Activated CD4-positive, alpha-beta memory T cell treated with anti-CD3 and anti-CD28 coated beads for 36 hours (primary cell): ENCODE measurements around the gene ACTMAP. TPM values are rescaled to one million over a fixed set of nuclear protein-coding genes. Genes with fewer than 3 reads are reported as not detected.

Experiments
- CTCF ChIA-PET: fragments of 350-600 bp; sonication (Branson Sonifier 250); formaldehyde crosslinking; loops from one replicate; lab custom pipeline; 2021; ENCODE audit warnings: antibody characterized with exemption, inconsistent platforms; lab: Charles Lee
- POLR2A ChIA-PET: fragments of 350-600 bp; sonication (Branson Sonifier 250); formaldehyde crosslinking; loops from one replicate; lab custom pipeline; 2021; ENCODE audit warnings: antibody characterized with exemption; lab: Charles Lee
- DNase-seq: peaks from one replicate; pipeline ENCODE4 v3.0.0-alpha.2; 2020
- H3K27ac Mint-ChIP-seq: one replicate; pipeline ENCODE4 v1.8.0; 2021; ENCODE audit warnings: mixed read lengths
- H3K27me3 Mint-ChIP-seq: one replicate; pipeline ENCODE4 v1.8.0; 2021; ENCODE audit warnings: mixed read lengths
- H3K36me3 Mint-ChIP-seq: one replicate; pipeline ENCODE4 v1.8.0; 2021; ENCODE audit warnings: mixed read lengths
- H3K4me1 Mint-ChIP-seq: one replicate; pipeline ENCODE4 v1.8.0; 2021; ENCODE audit warnings: low read depth, mixed read lengths
- H3K4me3 Mint-ChIP-seq: one replicate; pipeline ENCODE4 v1.8.0; 2021; ENCODE audit warnings: mild to moderate bottlenecking, mixed read lengths
- H3K9me3 Mint-ChIP-seq: one replicate; pipeline ENCODE4 v1.8.0; 2021; ENCODE audit warnings: mixed read lengths
- intact Hi-C: fragments of 100-400 bp; cut with micrococcal nuclease; formaldehyde crosslinking; loops from one replicate; pipeline ENCODE4 v1.15.1; 2023
- total RNA-seq, 2 experiments: library from RNA; stranded (reverse); gene quantifications; one replicate each; pipeline ENCODE4 v1.2.3, GENCODE V29; 2021

The ACTMAP gene, protein sequence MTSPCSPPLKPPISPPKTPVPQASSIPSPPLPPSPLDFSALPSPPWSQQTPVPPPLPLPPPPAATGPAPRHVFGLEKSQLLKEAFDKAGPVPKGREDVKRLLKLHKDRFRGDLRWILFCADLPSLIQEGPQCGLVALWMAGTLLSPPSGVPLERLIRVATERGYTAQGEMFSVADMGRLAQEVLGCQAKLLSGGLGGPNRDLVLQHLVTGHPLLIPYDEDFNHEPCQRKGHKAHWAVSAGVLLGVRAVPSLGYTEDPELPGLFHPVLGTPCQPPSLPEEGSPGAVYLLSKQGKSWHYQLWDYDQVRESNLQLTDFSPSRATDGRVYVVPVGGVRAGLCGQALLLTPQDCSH
- 10 to 100 TPM; 14.1 to 15.8 TPM for total RNA-seq

DNA sequence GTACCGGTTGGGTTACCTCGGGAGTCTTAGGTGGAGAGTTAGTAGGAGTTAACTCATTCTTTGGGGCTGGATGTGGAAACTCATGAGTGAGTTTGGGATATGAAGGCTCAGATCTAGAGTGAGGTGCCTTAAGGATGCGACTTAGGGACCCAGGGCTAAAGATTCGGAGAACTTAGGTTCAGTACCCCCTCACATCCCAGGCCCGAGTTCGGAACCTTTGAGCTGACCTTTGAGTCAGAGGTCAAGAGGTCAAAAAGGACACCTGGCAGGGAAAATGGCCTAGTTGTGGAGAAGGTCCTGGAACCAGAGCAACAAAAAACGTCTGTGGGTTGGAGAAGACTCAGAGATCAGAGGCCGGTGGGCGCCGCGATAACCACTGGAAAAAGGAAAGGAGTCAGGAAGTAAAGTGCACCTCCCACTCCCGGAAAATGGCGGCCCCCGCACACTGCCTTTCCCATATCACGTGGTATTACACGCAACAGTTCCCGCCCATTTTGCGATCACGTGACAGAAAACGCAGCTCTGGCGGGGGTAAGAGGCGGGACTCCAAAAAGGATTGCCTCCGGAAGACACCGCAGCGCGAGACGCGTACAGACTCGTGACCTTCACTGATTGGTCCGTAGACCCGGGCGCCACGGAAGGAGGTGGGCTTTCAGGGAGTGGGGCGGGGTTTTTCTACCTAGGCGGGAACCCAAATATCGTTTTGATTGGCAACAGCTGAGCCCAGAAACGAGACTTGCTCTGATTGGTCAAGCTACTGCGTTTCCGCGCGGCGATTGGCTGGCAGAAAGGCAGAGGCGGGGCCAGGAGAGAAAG is at the start of gene ACTMAP:
Gene ACTMAP (minus strand): TSS at position 420 of the 816 bp plus-strand sequence. CDS start 674 bp downstream, outside the sequence.
- CTCF ChIA-PET = interaction anchor here (0.7 to 2.7 kb wide), 7 partner anchors 28 to 116 kb away, joined by 3 to 13 read pairs (median 5); partner anchors contain the start of gene RAB4B
- POLR2A ChIA-PET = interaction anchor here (0.8 to 4.5 kb wide), 8 partner anchors 21 to 613 kb away, joined by 4 to 54 read pairs (median 6); partner anchors contain the start of genes B9D2, COQ8B, EGLN2 and ITPKC
- Mint-ChIP-seq H3K4me1 (peaks cover 32% of the 10 kb centered on the region), H3K4me3 (peak within 1 kb of the TSS; percentile 94), H3K27me3 (no peaks in the 10 kb centered on the region), H3K36me3 (peaks cover 31% of the 10 kb centered on the region), H3K27ac (peak within 1 kb of the TSS; percentile 97), H3K9me3 (no peaks in the 10 kb centered on the region)
- DNase-seq = peak; percentile 100
- intact Hi-C loops = loop anchor here (1.0 to 10.0 kb wide), 8 partner anchors 28 to 795 kb away; partner anchors contain the start of genes BLVRB, COQ8B, NUMBL and RAB4B

DNA sequence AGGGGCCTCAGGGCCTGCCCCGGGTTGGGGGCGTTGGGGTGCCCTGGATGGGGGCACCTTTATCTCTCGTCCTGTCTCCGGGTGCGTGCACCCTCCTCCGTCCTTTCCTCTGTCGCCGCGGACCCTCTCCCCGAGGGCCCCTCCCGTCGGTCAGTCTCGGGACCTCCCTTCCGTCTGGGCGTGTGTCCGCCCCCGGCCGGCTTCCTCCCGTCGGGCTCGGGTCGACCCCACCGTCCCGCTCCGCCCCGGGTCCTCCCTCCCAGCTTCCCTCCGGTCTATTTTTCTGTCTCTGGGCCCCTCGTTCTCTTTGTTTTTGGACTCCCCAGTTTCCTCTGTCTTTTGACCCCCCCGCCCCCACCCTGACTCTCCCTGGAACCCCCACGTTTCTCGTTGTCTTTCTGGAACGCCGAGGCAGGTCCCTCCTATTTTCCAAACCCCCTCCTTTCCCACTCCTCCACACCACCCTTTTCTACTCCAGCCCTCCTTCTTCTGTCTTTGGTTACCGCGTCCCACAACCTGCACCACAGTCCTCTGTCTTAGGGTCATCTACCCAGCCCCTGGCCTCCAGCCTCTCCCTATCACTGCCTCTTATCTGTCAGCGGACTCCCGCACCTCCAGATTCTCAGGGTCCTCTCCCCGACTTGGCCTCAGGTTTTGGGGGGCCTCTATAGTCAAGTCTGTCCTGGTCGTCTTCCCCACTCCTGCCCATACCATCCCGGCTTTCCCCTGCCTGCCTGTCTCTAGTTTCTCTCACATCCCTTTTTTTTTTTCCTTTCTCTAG is 49.5 kb upstream of the ACTMAP start:
- Mint-ChIP-seq H3K27ac (peak overlapping the region; percentile 89), H3K27me3 (no peaks in the 10 kb centered on the region), H3K9me3 (no peaks in the 10 kb centered on the region), H3K36me3 (peaks cover 27% of the 10 kb centered on the region), H3K4me1 (peaks cover 62% of the 10 kb centered on the region), H3K4me3 (peak overlapping the region; percentile 92)
- intact Hi-C loops = loop anchor here (5.0 kb wide), 2 partner anchors 187 to 463 kb away; partner anchors contain the start of gene HNRNPUL1
- peak; percentile 55 for DNase-seq
- ChIA-PET POLR2A (interaction anchor here (0.6 to 3.4 kb wide), 3 partner anchors 22 to 466 kb away, joined by 3 to 23 read pairs (median 3); partner anchors contain the start of gene RAB4B), CTCF (no interaction called here)

DNA sequence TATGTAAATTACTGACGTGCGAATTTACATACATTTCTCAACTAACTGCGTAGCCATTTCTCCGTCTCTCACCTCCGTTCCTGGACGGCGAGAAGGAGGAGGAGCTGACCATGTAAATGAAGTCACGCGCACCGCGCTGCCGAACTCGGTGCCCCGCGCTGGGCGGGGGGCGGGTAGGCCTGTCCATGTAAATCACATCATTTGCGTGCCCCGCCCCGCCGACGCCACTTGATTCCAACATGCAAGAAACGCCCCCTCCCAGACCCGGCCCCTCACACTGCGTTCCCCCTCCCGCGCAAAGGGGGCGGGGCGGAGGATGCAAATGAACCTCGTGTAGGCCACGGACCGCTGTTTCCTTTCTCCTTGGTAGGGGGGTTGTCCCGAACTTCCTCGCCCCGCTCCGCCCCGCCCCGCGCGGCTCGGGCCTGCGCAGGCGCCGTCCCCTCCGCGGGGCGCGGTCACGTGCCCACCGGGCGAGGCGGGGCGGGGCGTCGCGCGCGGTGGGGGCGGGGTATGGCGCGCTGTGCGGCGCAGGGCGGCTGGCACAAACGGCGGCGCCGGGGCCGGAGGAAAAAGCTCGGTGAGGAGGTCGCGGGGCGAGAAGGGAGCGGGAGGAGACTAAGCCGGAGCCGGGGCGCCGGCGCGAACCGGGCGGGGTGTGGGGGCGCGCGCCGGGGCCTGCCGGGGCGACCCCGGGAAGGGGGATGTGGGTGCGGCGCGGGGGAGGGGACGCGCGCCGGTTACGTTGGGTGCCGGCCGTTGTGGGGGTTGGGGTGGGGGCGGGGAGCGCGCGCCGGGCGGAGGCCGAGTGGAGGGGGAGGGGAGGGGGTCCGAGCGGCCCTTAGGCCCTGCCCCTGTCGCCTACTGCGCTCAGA is 48.6 kb upstream of the ACTMAP start, which contains the start of gene EGLN2:
Gene EGLN2 (plus strand): TSS at position 509 of the 875 bp plus-strand sequence. CDS start 1,382 bp downstream, outside the sequence.
- CTCF ChIA-PET = interaction anchor here (1.4 to 1.8 kb wide), 5 partner anchors 8 to 46 kb away, joined by 3 to 32 read pairs (median 7); partner anchors contain the start of gene RAB4B
- H3K27ac Mint-ChIP-seq = peak within 1 kb of the TSS; percentile 93
- H3K4me1 Mint-ChIP-seq = peaks cover 54% of the 10 kb centered on the region

DNA sequence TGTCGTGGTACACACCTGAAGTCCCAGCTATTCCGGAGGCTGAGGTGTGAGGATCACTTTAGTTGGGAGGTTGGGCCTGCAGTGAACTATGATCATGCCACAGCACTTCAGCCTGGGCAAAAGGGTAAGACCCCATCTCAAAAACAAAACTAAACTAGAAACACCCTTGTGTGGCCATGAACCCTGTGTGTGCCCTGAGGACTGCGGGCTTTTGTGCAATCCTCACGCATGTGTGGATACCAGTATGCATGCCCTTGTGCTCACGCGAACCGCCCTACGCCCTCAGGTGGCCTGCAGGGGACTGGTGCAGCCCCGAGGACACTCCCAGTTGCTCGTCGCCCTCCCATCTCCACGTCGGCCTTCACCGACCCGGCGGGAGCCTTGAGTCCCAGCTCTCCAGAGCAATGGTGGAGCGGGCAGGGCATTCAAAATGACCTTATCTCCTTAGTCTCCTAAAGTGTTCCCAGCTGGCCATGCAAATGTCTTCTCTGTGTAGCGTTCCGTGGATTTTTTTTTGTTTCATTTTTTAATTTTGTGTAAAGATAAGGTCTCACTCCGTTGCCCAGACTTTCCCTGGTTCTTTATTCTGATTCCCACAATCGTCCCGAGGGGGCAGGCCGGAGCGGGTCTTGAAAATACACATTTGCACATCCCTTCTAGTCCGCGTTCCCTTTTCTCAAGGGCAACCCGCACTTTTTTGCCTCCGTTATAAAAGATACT is 47.8 kb upstream of the ACTMAP start:
- H3K27me3 Mint-ChIP-seq = no peaks in the 10 kb centered on the region
- H3K4me3 Mint-ChIP-seq = peak overlapping the region; percentile 91
- ChIA-PET POLR2A (interaction anchor here (0.7 to 3.4 kb wide), 4 partner anchors 20 to 48 kb away, joined by 3 to 23 read pairs (median 7); partner anchors contain the start of genes ACTMAP and RAB4B), CTCF (interaction anchor here (1.4 to 1.8 kb wide), 5 partner anchors 9 to 45 kb away, joined by 3 to 32 read pairs (median 7); partner anchors contain the start of gene RAB4B)
- peaks cover 46% of the 10 kb centered on the region for H3K4me1 Mint-ChIP-seq
- peak overlapping the region; percentile 93 for H3K27ac Mint-ChIP-seq
- no peaks in the 10 kb centered on the region for H3K9me3 Mint-ChIP-seq
- peak; percentile 81 for DNase-seq
- H3K36me3 Mint-ChIP-seq = peaks cover 22% of the 10 kb centered on the region
- intact Hi-C loops = loop anchor here (1.0 kb wide), 3 partner anchors 20 to 82 kb away; partner anchors contain the start of genes COQ8B, RAB4B and SNRPA

More for the DNA sequence above, 48.6 kb upstream of the ACTMAP start, which contains the start of gene EGLN2:
- POLR2A ChIA-PET = interaction anchor here (0.6 to 3.4 kb wide), 4 partner anchors 21 to 467 kb away, joined by 3 to 23 read pairs (median 7); partner anchors contain the start of genes ACTMAP and RAB4B
- H3K27me3 Mint-ChIP-seq = no peaks in the 10 kb centered on the region
- H3K36me3 Mint-ChIP-seq = peaks cover 24% of the 10 kb centered on the region
- intact Hi-C loops = loop anchor here (1.0 kb wide), 3 partner anchors 21 to 83 kb away; partner anchors contain the start of genes COQ8B, RAB4B and SNRPA
- no peaks in the 10 kb centered on the region for H3K9me3 Mint-ChIP-seq
- H3K4me3 Mint-ChIP-seq = peak within 1 kb of the TSS; percentile 92
- DNase-seq = peak; percentile 100

DNA sequence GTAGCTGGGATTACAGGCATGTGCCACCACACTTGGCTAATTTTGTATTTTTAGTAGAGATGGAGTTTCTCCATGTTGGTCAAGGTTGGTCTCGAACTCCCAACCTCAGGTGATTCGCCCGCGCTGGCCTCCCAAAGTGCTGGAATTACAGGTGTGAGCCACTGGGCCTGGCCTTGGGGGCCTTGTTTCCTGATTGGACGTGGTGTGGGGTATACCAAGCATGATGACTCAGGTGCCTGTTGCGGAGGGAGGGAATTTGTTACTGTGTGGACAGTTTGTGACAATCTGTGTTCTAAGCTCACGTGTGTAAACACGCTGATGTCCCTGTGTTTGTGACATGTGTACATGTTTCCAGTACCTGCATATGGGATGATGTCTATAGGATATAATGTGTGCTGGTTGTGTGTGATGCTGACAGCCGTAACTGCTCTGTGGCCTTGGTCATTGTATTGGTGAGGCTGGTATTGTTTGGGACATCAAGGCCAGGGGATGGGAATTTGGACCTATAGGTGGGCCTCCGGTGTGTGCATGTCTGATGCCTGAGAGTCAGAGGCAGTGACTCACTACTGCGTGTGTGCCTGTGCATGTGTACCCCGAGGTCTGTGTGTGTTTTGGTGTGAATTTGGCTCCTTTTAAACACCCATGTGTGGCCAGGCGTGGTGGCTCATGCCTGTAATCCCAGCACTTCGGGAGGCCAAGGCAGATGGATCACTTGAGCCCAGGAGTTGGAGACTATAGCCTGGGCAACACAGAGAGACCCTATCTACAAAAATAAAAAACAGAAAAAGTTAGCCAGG is 47.1 kb upstream of the ACTMAP start:
- intact Hi-C loops = no loop called here

DNA sequence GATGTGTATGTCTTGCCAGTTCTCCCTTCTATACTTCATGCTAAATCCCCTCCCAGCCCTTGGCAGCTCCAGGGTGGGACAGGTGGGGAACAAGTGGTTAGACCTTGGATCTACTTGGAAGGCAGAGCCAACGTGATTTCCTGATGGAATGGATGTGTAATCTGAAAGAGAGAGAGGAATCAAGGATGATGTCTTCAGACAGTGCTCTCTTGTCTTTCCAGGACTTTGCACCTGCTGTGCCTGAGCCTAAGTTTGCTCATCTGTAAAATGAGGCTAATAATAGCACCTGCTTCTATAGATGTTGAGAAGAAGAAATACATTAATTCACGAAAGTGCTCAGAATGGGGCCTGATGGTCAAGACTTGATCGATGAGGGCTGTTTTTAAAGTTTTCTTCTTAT is 41.7 kb upstream of the ACTMAP start:
- H3K27me3 Mint-ChIP-seq = no peaks in the 10 kb centered on the region
- peak overlapping the region; percentile 59 for H3K27ac Mint-ChIP-seq

More for the DNA sequence above, 47.1 kb upstream of the ACTMAP start:
- no peak for DNase-seq
- Mint-ChIP-seq H3K36me3 (peaks cover 22% of the 10 kb centered on the region), H3K4me1 (peaks cover 46% of the 10 kb centered on the region), H3K27ac (peak overlapping the region; percentile 93), H3K27me3 (no peaks in the 10 kb centered on the region), H3K9me3 (no peaks in the 10 kb centered on the region), H3K4me3 (peak overlapping the region; percentile 91)
- ChIA-PET POLR2A (interaction anchor here (1.4 to 3.4 kb wide), 3 partner anchors 19 to 47 kb away, joined by 3 to 23 read pairs (median 8); partner anchors contain the start of genes ACTMAP and RAB4B), CTCF (interaction anchor here (1.4 to 1.8 kb wide), 5 partner anchors 10 to 44 kb away, joined by 3 to 32 read pairs (median 7); partner anchors contain the start of gene RAB4B)

DNA sequence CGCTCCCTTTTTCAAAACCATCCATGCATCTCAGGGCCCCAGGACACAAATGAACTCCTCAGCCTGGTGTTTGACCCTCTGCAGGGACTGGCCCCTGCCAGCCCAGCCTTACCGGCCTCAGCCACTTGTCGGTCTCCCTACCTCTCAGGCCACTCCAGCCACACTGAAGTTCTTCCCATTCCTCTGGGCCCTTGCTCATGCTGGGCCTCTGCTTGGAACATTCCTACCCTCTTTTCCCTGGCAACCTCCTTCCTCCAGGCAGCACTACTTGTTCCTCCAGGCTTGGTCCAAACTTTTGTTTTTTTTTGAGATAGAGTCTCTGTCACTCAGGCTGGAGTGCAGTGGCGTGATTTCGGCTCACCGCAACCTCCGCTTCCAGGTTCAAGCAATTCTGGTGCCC is 41.1 kb upstream of the ACTMAP start:
- DNase-seq = no peak
- intact Hi-C loops = no loop called here
- Mint-ChIP-seq H3K27me3 (no peaks in the 10 kb centered on the region), H3K9me3 (no peaks in the 10 kb centered on the region), H3K4me3 (no peak overlapping the region), H3K27ac (no peak overlapping the region), H3K4me1 (peaks cover 19% of the 10 kb centered on the region), H3K36me3 (peaks cover 13% of the 10 kb centered on the region)
- ChIA-PET CTCF (interaction anchor here (0.7 kb wide), 1 partner anchor 12 kb away, joined by 3 read pairs; no protein-coding TSS in a partner anchor), POLR2A (no interaction called here)

More for the DNA sequence above, 41.7 kb upstream of the ACTMAP start:
- peaks cover 13% of the 10 kb centered on the region for H3K36me3 Mint-ChIP-seq
- H3K9me3 Mint-ChIP-seq = no peaks in the 10 kb centered on the region
- H3K4me3 Mint-ChIP-seq = no peak overlapping the region
- intact Hi-C loops = no loop called here
- no peak for DNase-seq
- POLR2A ChIA-PET = interaction anchor here (0.7 kb wide), 1 partner anchor 473 kb away, joined by 3 read pairs; no protein-coding TSS in a partner anchor
- peaks cover 19% of the 10 kb centered on the region for H3K4me1 Mint-ChIP-seq
- CTCF ChIA-PET = interaction anchor here (1.1 kb wide), 1 partner anchor 101 kb away, joined by 3 read pairs; no protein-coding TSS in a partner anchor

DNA sequence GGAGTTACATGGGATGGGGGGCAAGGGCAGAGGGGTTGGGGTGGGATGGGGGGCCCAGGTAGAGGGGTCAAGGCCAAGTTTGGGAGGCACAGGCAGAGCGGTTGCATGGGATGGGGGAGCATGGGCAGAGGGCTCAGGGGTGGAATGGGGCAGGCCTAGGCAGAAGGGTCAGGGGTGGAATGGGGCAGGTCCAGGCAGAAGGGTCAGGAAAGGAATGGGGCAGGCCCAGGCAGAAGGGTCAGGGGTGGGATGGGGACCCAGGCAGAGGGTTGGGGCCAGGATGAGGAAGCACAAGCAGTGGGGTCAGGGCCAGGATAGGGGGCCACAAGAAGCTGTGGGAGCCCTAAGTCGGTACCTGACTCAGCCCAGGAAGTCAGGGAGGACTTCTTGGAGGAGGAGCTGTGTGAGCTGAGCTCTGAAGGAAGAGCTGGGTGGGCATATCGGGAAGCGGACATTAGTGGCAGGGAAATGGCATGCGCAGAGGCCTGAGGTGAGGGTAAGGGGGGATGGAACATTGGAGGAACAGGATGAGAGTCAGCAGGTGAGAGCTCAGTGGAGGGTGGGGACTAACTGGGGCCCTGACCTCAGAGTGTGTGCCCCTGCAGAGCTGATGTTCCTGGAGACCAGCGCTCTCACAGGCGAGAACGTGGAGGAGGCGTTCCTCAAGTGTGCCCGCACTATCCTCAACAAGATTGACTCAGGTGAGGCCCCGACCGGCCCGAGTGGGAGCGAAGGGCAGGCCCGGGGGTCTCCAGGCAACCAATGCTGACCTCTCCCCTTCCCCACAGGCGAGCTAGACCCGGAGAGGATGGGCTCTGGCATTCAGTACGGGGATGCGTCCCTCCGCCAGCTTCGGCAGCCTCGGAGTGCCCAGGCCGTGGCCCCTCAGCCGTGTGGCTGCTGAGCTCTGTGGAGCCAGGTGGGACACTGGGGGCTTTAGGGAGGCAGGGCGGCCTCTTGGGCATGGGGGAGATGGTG is 36.1 kb upstream of the ACTMAP start:
- H3K4me1 Mint-ChIP-seq = peaks cover 9% of the 10 kb centered on the region

More for the DNA sequence above, 36.1 kb upstream of the ACTMAP start:
- intact Hi-C loops = no loop called here
- ChIA-PET POLR2A (interaction anchor here (0.6 kb wide), 1 partner anchor 566 kb away, joined by 4 read pairs; no protein-coding TSS in a partner anchor), CTCF (interaction anchor here (1.2 kb wide), 1 partner anchor 9 kb away, joined by 3 read pairs; no protein-coding TSS in a partner anchor)
- no peaks in the 10 kb centered on the region for H3K9me3 Mint-ChIP-seq
- no peak overlapping the region for H3K4me3 Mint-ChIP-seq
- H3K27me3 Mint-ChIP-seq = no peaks in the 10 kb centered on the region
- peaks cover 17% of the 10 kb centered on the region for H3K36me3 Mint-ChIP-seq
- DNase-seq = no peak
- peak overlapping the region; percentile 72 for H3K27ac Mint-ChIP-seq
